ENCODE data around the gene DHCR24.
A peak's percentile ranks its signal among the peaks of the same experiment; 100 is the strongest.
"Not testable (repeated sequence)": the region's sequence is repeated elsewhere in the genome, so short reads cannot be mapped to it uniquely, and the experiment has no call there.

DHCR24 gene

DNA sequence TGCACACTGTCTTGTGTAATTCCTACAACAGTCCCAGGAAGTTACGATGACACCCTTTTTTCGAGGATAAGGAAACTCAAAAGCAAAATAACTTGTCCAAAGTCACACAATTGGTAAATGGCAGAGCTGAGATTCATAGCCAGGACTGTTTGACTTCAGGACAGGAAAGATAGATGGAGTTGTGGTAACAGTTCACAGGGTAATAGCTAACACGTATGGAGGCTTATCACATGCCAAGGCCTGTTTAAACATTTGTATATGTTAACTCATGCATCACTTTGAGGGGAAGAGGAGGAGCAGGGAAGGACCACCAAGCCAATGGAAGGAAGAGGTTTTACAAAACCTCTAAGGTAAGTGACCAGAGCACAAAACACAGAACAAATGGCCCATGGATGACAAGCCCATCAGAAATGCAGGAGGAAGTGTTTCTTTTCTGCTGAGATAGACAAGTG, 2.8 kb downstream of the DHCR24 start:
- no peak for TF ChIP-seq EZH2phosphoT487 (IDR thresholded peaks at IDR 0.05; ENCODE audit: borderline replicate concordance)
- TF ChIP-seq, protein P1, sequence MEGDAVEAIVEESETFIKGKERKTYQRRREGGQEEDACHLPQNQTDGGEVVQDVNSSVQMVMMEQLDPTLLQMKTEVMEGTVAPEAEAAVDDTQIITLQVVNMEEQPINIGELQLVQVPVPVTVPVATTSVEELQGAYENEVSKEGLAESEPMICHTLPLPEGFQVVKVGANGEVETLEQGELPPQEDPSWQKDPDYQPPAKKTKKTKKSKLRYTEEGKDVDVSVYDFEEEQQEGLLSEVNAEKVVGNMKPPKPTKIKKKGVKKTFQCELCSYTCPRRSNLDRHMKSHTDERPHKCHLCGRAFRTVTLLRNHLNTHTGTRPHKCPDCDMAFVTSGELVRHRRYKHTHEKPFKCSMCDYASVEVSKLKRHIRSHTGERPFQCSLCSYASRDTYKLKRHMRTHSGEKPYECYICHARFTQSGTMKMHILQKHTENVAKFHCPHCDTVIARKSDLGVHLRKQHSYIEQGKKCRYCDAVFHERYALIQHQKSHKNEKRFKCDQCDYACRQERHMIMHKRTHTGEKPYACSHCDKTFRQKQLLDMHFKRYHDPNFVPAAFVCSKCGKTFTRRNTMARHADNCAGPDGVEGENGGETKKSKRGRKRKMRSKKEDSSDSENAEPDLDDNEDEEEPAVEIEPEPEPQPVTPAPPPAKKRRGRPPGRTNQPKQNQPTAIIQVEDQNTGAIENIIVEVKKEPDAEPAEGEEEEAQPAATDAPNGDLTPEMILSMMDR (conservative IDR thresholded peaks at IDR 0.05; ENCODE audit: low read length): no peak
- no peak overlapping the region for H2AFZ ChIP-seq (ENCODE audit: low read length)
- peak overlapping the region; percentile 97 for H3K4me2 ChIP-seq (ENCODE audit: low read depth, low read length, poor library complexity, severe bottlenecking)
- peaks cover 90% of the 10 kb centered on the region for H3K79me2 ChIP-seq (ENCODE audit: insufficient read depth, low read length)
- peaks cover 41% of the 10 kb centered on the region; the same call in 1 of the 2 replicates for H3K36me3 ChIP-seq (ENCODE audit: insufficient read depth, low read length)
- H3K9me3 ChIP-seq (ENCODE audit: insufficient read depth, low read depth, low read length): peaks cover 4% of the 10 kb centered on the region; the same call in 1 of the 2 replicates
- H3K9me2 ChIP-seq (replicated peaks; ENCODE audit: low read depth, low read length): no peaks in the 10 kb centered on the region
- H3K9ac ChIP-seq (ENCODE audit: low read depth, low read length, poor library complexity, severe bottlenecking): peak overlapping the region; percentile 97
- H3K4me1 ChIP-seq (ENCODE audit: insufficient read depth, low read length, poor library complexity, severe bottlenecking): peaks cover 59% of the 10 kb centered on the region
- no peaks in the 10 kb centered on the region for H3F3A ChIP-seq (ENCODE audit: low read depth)
- no peaks in the 10 kb centered on the region for H3K27me3 ChIP-seq (ENCODE audit: insufficient read depth, low read length, poor library complexity, severe bottlenecking)
- H4K20me1 ChIP-seq (ENCODE audit: insufficient read depth, low read length, poor library complexity, severe bottlenecking): peaks cover 72% of the 10 kb centered on the region
- peak overlapping the region; percentile 99 for H3K4me3 ChIP-seq (ENCODE audit: low read length, poor library complexity, severe bottlenecking)

DNA sequence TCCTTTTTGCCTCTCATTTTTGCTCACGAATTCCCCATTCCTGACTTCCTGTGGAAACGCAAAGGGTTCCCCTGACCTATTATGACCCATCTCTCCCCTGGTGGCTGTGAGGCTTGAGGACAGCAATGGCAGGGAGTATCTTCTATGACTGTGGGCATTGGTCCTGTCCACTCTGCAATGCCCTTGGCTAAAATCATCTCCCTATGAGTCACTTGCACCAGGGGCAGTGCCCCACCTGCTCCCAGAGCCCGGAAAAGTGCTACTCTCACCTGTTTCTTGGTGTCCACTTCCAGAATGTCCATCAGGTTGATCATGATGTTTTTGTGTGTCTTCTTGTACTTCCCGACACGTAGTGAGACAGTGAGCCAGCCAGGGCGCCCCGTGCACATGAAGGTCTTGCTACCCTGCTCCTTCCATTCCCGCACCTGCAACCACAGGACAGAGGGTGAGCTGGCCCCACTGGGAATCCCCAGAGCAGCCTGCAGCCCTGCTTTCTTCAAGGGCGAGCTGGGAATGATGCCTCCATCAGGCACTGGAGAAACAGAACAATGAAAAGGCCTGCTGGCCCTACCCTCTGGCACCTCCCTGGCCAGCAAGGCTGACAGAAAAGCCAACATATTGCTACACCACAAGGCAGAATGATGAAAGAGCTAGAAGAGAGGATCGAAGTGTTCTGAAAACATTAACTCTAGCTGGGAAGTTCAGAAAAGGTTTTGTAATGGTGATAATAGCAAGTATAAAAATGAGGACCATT, 3.5 kb downstream of the DHCR24 start:
- peak overlapping the region; percentile 97 for H3K9ac ChIP-seq (ENCODE audit: low read depth, low read length, poor library complexity, severe bottlenecking)
- H3K36me3 ChIP-seq (ENCODE audit: insufficient read depth, low read length): peaks cover 42% of the 10 kb centered on the region; the same call in 1 of the 2 replicates

DNA sequence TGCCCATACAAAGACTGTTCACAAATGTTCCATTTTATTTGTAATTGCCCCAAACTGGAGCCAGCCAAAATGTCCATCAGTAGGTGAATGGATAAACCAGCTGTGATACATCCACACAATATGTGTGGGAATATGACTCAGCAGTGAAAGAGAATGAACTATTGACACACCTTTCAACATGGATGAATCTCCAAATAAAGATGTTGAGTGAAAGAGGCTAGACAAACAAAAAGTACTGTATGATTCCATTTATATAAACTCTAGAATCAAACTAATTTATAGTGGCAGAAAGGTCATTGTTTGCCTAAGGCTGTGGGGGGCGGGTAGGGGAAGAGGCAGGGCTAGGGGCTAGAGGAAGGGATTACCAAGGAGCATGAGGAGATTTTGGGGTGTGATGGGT, 4.5 kb downstream of the DHCR24 start:
- Histone ChIP-seq H2AFZ (ENCODE audit: low read length) (no peak overlapping the region), H3K36me3 (ENCODE audit: insufficient read depth, low read length) (peaks cover 48% of the 10 kb centered on the region; the same call in 1 of the 2 replicates), H3F3A (ENCODE audit: low read depth) (no peaks in the 10 kb centered on the region), H3K79me2 (ENCODE audit: insufficient read depth, low read length) (peaks cover 96% of the 10 kb centered on the region), H4K20me1 (ENCODE audit: insufficient read depth, low read length, poor library complexity, severe bottlenecking) (peaks cover 84% of the 10 kb centered on the region), H3K4me3 (ENCODE audit: low read length, poor library complexity, severe bottlenecking) (peak overlapping the region; percentile 99), H3K4me2 (ENCODE audit: low read depth, low read length, poor library complexity, severe bottlenecking) (peak overlapping the region; percentile 97), H3K9ac (ENCODE audit: low read depth, low read length, poor library complexity, severe bottlenecking) (peak overlapping the region; percentile 97), H3K9me2 (replicated peaks; ENCODE audit: low read depth, low read length) (no peaks in the 10 kb centered on the region), H3K27me3 (ENCODE audit: insufficient read depth, low read length, poor library complexity, severe bottlenecking) (no peaks in the 10 kb centered on the region), H3K9me3 (ENCODE audit: insufficient read depth, low read depth, low read length) (peaks cover 4% of the 10 kb centered on the region; the same call in 1 of the 2 replicates), H3K4me1 (ENCODE audit: insufficient read depth, low read length, poor library complexity, severe bottlenecking) (peaks cover 53% of the 10 kb centered on the region)
- no peak for TF ChIP-seq EZH2phosphoT487 (IDR thresholded peaks at IDR 0.05; ENCODE audit: borderline replicate concordance)
- TF ChIP-seq, protein P1 (conservative IDR thresholded peaks at IDR 0.05; ENCODE audit: low read length): no peak

More for the DNA sequence above, 3.5 kb downstream of the DHCR24 start:
- peaks cover 59% of the 10 kb centered on the region for H3K4me1 ChIP-seq (ENCODE audit: insufficient read depth, low read length, poor library complexity, severe bottlenecking)
- no peaks in the 10 kb centered on the region for H3K27me3 ChIP-seq (ENCODE audit: insufficient read depth, low read length, poor library complexity, severe bottlenecking)
- peak overlapping the region; percentile 99 for H3K4me3 ChIP-seq (ENCODE audit: low read length, poor library complexity, severe bottlenecking)
- H4K20me1 ChIP-seq (ENCODE audit: insufficient read depth, low read length, poor library complexity, severe bottlenecking): peaks cover 78% of the 10 kb centered on the region
- H3K79me2 ChIP-seq (ENCODE audit: insufficient read depth, low read length): peaks cover 97% of the 10 kb centered on the region
- peak overlapping the region; percentile 97 for H3K4me2 ChIP-seq (ENCODE audit: low read depth, low read length, poor library complexity, severe bottlenecking)
- no peaks in the 10 kb centered on the region for H3K9me2 ChIP-seq (replicated peaks; ENCODE audit: low read depth, low read length)
- no peak overlapping the region for H2AFZ ChIP-seq (ENCODE audit: low read length)
- H3K9me3 ChIP-seq (ENCODE audit: insufficient read depth, low read depth, low read length): peaks cover 4% of the 10 kb centered on the region; the same call in 1 of the 2 replicates
- TF ChIP-seq, protein P1 (conservative IDR thresholded peaks at IDR 0.05; ENCODE audit: low read length): no peak
- TF ChIP-seq EZH2phosphoT487 (IDR thresholded peaks at IDR 0.05; ENCODE audit: borderline replicate concordance): no peak
- H3F3A ChIP-seq (ENCODE audit: low read depth): no peaks in the 10 kb centered on the region

GRCh38 chr1:54881604-54882003, 5.4 kb downstream of the DHCR24 start:
- Histone ChIP-seq H3K36me3 (ENCODE audit: insufficient read depth, low read length) (peaks cover 57% of the 10 kb centered on the region; the same call in 1 of the 2 replicates), H3K4me1 (ENCODE audit: insufficient read depth, low read length, poor library complexity, severe bottlenecking) (peaks cover 55% of the 10 kb centered on the region), H3K4me2 (ENCODE audit: low read depth, low read length, poor library complexity, severe bottlenecking) (peak overlapping the region; percentile 97), H4K20me1 (ENCODE audit: insufficient read depth, low read length, poor library complexity, severe bottlenecking) (peaks cover 93% of the 10 kb centered on the region), H3K79me2 (ENCODE audit: insufficient read depth, low read length) (peaks cover 99% of the 10 kb centered on the region), H3K4me3 (ENCODE audit: low read length, poor library complexity, severe bottlenecking) (peak overlapping the region; percentile 99)
- H2AFZ ChIP-seq (ENCODE audit: low read length); H3K9me3 ChIP-seq (ENCODE audit: insufficient read depth, low read depth, low read length); H3K9me2 ChIP-seq (replicated peaks; ENCODE audit: low read depth, low read length); H3K27me3 ChIP-seq (ENCODE audit: insufficient read depth, low read length, poor library complexity, severe bottlenecking); H3K9ac ChIP-seq (ENCODE audit: low read depth, low read length, poor library complexity, severe bottlenecking); H3F3A ChIP-seq (ENCODE audit: low read depth): not testable (repeated sequence)

Data from Loucy (cell line).